ENCODE measurements around the gene WFDC5. TPM values are rescaled to one million over a fixed set of nuclear protein-coding genes. Genes with fewer than 3 reads are reported as not detected.

The WFDC5 gene
- total RNA-seq, 1 experiment from 2014 or later = not detected

DNA sequence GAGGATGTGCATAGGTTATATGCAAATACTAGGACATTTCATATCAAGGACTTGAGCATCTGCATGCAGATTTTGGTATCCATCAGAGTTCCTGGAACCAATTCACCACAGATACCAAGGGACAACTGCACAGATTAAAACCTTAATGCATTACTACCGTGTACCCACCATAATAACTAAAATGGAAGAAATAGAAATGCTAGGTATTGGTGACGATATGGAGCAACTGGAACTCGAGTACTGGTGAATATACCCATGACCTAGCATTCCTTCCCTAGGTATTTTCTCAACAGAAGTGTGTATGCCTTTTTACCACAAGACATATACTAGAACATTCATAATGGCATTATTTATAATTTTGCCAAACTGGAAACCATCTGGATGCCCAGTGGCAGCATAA is 32.5 kb downstream of the WFDC5 start:
- H3K36me3 Mint-ChIP-seq = peaks cover 41% of the 10 kb centered on the region
- ChIA-PET CTCF (no interaction called here), POLR2A (no interaction called here)
- no peak for DNase-seq (ENCODE audit: low spot score)
- no peak overlapping the region for H3K27ac Mint-ChIP-seq
- no peak overlapping the region for H3K4me3 Mint-ChIP-seq
- peaks cover 16% of the 10 kb centered on the region for H3K9me3 Mint-ChIP-seq
- ATAC-seq = no peak
- TF ChIP-seq, protein P1, sequence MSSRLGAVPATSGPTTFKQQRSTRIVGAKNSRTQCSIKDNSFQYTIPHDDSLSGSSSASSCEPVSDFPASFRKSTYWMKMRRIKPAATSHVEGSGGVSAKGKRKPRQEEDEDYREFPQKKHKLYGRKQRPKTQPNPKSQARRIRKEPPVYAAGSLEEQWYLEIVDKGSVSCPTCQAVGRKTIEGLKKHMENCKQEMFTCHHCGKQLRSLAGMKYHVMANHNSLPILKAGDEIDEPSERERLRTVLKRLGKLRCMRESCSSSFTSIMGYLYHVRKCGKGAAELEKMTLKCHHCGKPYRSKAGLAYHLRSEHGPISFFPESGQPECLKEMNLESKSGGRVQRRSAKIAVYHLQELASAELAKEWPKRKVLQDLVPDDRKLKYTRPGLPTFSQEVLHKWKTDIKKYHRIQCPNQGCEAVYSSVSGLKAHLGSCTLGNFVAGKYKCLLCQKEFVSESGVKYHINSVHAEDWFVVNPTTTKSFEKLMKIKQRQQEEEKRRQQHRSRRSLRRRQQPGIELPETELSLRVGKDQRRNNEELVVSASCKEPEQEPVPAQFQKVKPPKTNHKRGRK (CRISPR knock-in tag; IDR thresholded peaks at IDR 0.05; ENCODE audit: borderline replicate concordance) = no peak
- TF ChIP-seq ZNF423 (CRISPR knock-in tag; IDR thresholded peaks at IDR 0.05) (no peak), KAT7 (CRISPR knock-in tag; IDR thresholded peaks at IDR 0.05; ENCODE audit: borderline replicate concordance) (no peak), ATF1 (CRISPR knock-in tag; IDR thresholded peaks at IDR 0.05) (no peak), TEAD4 (CRISPR knock-in tag; IDR thresholded peaks at IDR 0.05) (no peak), ESRRA (CRISPR knock-in tag; IDR thresholded peaks at IDR 0.05; ENCODE audit: borderline replicate concordance) (no peak), FOXK1 (CRISPR knock-in tag; IDR thresholded peaks at IDR 0.05) (no peak), ZNF232 (CRISPR knock-in tag; IDR thresholded peaks at IDR 0.05) (no peak), GTF2I (CRISPR knock-in tag; conservative IDR thresholded peaks at IDR 0.05) (no peak), ELF4 (CRISPR knock-in tag; IDR thresholded peaks at IDR 0.05; ENCODE audit: low read depth) (no peak)
- TF ChIP-seq, protein P2, sequence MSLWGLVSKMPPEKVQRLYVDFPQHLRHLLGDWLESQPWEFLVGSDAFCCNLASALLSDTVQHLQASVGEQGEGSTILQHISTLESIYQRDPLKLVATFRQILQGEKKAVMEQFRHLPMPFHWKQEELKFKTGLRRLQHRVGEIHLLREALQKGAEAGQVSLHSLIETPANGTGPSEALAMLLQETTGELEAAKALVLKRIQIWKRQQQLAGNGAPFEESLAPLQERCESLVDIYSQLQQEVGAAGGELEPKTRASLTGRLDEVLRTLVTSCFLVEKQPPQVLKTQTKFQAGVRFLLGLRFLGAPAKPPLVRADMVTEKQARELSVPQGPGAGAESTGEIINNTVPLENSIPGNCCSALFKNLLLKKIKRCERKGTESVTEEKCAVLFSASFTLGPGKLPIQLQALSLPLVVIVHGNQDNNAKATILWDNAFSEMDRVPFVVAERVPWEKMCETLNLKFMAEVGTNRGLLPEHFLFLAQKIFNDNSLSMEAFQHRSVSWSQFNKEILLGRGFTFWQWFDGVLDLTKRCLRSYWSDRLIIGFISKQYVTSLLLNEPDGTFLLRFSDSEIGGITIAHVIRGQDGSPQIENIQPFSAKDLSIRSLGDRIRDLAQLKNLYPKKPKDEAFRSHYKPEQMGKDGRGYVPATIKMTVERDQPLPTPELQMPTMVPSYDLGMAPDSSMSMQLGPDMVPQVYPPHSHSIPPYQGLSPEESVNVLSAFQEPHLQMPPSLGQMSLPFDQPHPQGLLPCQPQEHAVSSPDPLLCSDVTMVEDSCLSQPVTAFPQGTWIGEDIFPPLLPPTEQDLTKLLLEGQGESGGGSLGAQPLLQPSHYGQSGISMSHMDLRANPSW (CRISPR knock-in tag; conservative IDR thresholded peaks at IDR 0.05; ENCODE audit: low read depth) = no peak
- TF ChIP-seq, protein P3, sequence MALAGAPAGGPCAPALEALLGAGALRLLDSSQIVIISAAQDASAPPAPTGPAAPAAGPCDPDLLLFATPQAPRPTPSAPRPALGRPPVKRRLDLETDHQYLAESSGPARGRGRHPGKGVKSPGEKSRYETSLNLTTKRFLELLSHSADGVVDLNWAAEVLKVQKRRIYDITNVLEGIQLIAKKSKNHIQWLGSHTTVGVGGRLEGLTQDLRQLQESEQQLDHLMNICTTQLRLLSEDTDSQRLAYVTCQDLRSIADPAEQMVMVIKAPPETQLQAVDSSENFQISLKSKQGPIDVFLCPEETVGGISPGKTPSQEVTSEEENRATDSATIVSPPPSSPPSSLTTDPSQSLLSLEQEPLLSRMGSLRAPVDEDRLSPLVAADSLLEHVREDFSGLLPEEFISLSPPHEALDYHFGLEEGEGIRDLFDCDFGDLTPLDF (CRISPR knock-in tag; IDR thresholded peaks at IDR 0.05) = no peak
- TF ChIP-seq, protein P4, sequence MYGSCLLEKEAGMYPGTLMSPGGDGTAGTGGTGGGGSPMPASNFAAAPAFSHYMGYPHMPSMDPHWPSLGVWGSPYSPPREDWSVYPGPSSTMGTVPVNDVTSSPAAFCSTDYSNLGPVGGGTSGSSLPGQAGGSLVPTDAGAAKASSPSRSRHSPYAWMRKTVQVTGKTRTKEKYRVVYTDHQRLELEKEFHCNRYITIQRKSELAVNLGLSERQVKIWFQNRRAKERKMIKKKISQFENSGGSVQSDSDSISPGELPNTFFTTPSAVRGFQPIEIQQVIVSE (CRISPR knock-in tag; IDR thresholded peaks at IDR 0.05; ENCODE audit: borderline replicate concordance) = no peak
- TF ChIP-seq, protein P5, sequence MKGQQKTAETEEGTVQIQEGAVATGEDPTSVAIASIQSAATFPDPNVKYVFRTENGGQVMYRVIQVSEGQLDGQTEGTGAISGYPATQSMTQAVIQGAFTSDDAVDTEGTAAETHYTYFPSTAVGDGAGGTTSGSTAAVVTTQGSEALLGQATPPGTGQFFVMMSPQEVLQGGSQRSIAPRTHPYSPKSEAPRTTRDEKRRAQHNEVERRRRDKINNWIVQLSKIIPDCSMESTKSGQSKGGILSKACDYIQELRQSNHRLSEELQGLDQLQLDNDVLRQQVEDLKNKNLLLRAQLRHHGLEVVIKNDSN (CRISPR knock-in tag; IDR thresholded peaks at IDR 0.05) = no peak
- TF ChIP-seq, protein P6, sequence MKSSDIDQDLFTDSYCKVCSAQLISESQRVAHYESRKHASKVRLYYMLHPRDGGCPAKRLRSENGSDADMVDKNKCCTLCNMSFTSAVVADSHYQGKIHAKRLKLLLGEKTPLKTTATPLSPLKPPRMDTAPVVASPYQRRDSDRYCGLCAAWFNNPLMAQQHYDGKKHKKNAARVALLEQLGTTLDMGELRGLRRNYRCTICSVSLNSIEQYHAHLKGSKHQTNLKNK (CRISPR knock-in tag; IDR thresholded peaks at IDR 0.05) = no peak
- peaks cover 3% of the 10 kb centered on the region for H3K4me1 Mint-ChIP-seq
- H3K27me3 Mint-ChIP-seq (ENCODE audit: low read depth) = no peaks in the 10 kb centered on the region

DNA sequence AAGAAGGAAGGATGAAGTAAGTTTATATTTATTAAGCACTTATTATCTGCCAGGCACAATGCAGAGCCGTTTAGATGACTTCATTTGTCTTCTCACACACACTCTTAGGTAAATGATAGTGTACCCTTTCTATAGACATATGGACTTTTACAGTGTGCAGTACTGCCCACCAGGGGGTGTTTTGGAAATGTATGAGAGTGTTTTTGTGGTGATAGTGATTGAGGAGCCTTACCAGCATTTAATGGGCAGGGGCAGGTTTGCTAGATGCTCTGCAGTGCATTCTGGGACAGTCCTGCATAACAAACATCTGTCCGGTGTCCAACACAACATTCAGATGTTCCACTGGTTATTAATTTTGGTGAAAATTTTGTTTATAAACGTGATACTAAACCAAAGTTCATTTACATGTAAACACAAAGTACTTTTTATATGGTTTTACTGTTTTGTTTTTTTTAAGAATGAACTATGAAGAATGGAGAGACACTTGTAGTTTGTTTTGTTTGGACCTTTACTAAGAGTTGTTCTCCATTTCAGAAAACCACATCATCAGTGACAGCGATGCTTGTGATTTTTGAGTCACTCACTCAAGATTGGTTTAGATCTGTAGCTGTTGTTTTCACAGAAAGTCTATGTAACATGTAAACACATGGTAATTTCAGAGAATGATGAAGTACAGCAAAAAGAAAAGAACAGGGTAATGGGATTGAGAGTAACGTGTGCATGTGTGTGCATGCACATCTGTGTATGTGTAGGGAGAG is 33.9 kb downstream of the WFDC5 start:
- Mint-ChIP-seq H3K4me1 (peaks cover 17% of the 10 kb centered on the region), H3K27ac (no peak overlapping the region), H3K4me3 (no peak overlapping the region), H3K36me3 (peaks cover 42% of the 10 kb centered on the region), H3K27me3 (ENCODE audit: low read depth) (no peaks in the 10 kb centered on the region), H3K9me3 (peaks cover 16% of the 10 kb centered on the region)
- DNase-seq (ENCODE audit: low spot score) (no peak), ATAC-seq (no peak)
- ChIA-PET POLR2A (no interaction called here), CTCF (no interaction called here)
- TF ChIP-seq CBFB (CRISPR knock-in tag; IDR thresholded peaks at IDR 0.05; ENCODE audit: low read depth) (no peak), NR3C1 (CRISPR knock-in tag; conservative IDR thresholded peaks at IDR 0.05; ENCODE audit: low read depth) (no peak), JUN (CRISPR knock-in tag; IDR thresholded peaks at IDR 0.05) (no peak), ETV6 (CRISPR knock-in tag; IDR thresholded peaks at IDR 0.05) (no peak), TEAD4 (CRISPR knock-in tag; IDR thresholded peaks at IDR 0.05) (no peak), ELF4 (CRISPR knock-in tag; IDR thresholded peaks at IDR 0.05; ENCODE audit: low read depth) (no peak), CREB1 (CRISPR knock-in tag; IDR thresholded peaks at IDR 0.05) (no peak), SOX15 (CRISPR knock-in tag; IDR thresholded peaks at IDR 0.05) (no peak)
- TF ChIP-seq, protein P4 (CRISPR knock-in tag; IDR thresholded peaks at IDR 0.05; ENCODE audit: borderline replicate concordance) = no peak
- TF ChIP-seq, protein P7, sequence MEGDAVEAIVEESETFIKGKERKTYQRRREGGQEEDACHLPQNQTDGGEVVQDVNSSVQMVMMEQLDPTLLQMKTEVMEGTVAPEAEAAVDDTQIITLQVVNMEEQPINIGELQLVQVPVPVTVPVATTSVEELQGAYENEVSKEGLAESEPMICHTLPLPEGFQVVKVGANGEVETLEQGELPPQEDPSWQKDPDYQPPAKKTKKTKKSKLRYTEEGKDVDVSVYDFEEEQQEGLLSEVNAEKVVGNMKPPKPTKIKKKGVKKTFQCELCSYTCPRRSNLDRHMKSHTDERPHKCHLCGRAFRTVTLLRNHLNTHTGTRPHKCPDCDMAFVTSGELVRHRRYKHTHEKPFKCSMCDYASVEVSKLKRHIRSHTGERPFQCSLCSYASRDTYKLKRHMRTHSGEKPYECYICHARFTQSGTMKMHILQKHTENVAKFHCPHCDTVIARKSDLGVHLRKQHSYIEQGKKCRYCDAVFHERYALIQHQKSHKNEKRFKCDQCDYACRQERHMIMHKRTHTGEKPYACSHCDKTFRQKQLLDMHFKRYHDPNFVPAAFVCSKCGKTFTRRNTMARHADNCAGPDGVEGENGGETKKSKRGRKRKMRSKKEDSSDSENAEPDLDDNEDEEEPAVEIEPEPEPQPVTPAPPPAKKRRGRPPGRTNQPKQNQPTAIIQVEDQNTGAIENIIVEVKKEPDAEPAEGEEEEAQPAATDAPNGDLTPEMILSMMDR (IDR thresholded peaks at IDR 0.05) = no peak
- TF ChIP-seq, protein P8, sequence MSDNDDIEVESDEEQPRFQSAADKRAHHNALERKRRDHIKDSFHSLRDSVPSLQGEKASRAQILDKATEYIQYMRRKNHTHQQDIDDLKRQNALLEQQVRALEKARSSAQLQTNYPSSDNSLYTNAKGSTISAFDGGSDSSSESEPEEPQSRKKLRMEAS (CRISPR knock-in tag; IDR thresholded peaks at IDR 0.05) = no peak
